Measurements from ENCODE around the gene CDH18. TPM values are rescaled to one million over a fixed set of nuclear protein-coding genes. Genes with fewer than 3 reads are reported as not detected.

The CDH18 gene
- polyA plus RNA-seq, 1 donor from 2014 or later, result 5.6 TPM

DNA sequence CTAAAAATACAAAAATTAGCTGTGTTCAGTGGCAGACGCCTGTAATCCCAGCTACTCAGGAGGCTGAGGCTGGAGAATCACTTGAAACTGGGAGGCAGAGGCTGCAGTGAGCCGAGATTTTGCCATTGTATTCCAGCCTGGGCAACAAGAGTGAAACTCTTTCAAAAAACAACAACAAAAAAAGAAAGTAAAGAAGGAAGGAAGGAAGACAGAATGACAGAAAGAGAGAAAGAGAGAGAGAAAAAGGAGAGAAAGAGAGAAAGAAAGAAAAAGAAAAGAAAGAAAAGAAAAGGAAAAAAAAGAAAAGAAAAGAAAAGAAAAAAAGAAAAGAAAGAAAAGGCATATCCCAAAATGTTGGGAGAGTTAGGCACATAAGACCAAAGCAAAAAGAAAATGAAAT is 278.6 kb downstream of the CDH18 start:
- H3K27ac ChIP-seq (ENCODE audit: low read length), result no peak overlapping the region
- H3K4me2 ChIP-seq (ENCODE audit: low read length), result no peak overlapping the region
- TF ChIP-seq EZH2 (IDR thresholded peaks at IDR 0.05; ENCODE audit: borderline replicate concordance, insufficient read depth, low read length, poor library complexity, severe bottlenecking) (no peak), MXI1 (conservative IDR thresholded peaks at IDR 0.05; ENCODE audit: poor library complexity, severe bottlenecking) (no peak), RAD21 (conservative IDR thresholded peaks at IDR 0.05) (no peak), TAF1 (IDR thresholded peaks at IDR 0.05; ENCODE audit: low read depth) (no peak), SMC3 (conservative IDR thresholded peaks at IDR 0.05; ENCODE audit: poor library complexity) (no peak)
- TF ChIP-seq, protein P1, sequence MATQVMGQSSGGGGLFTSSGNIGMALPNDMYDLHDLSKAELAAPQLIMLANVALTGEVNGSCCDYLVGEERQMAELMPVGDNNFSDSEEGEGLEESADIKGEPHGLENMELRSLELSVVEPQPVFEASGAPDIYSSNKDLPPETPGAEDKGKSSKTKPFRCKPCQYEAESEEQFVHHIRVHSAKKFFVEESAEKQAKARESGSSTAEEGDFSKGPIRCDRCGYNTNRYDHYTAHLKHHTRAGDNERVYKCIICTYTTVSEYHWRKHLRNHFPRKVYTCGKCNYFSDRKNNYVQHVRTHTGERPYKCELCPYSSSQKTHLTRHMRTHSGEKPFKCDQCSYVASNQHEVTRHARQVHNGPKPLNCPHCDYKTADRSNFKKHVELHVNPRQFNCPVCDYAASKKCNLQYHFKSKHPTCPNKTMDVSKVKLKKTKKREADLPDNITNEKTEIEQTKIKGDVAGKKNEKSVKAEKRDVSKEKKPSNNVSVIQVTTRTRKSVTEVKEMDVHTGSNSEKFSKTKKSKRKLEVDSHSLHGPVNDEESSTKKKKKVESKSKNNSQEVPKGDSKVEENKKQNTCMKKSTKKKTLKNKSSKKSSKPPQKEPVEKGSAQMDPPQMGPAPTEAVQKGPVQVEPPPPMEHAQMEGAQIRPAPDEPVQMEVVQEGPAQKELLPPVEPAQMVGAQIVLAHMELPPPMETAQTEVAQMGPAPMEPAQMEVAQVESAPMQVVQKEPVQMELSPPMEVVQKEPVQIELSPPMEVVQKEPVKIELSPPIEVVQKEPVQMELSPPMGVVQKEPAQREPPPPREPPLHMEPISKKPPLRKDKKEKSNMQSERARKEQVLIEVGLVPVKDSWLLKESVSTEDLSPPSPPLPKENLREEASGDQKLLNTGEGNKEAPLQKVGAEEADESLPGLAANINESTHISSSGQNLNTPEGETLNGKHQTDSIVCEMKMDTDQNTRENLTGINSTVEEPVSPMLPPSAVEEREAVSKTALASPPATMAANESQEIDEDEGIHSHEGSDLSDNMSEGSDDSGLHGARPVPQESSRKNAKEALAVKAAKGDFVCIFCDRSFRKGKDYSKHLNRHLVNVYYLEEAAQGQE (IDR thresholded peaks at IDR 0.05; ENCODE audit: borderline replicate concordance), result no peak
- H3K27me3 ChIP-seq (ENCODE audit: insufficient read depth, low read depth, low read length), result no peaks in the 10 kb centered on the region
- H3K9me2 ChIP-seq (ENCODE audit: insufficient read depth, low read length), result no peaks in the 10 kb centered on the region
- no peak overlapping the region for H3K9ac ChIP-seq (ENCODE audit: low read length)
- no peaks in the 10 kb centered on the region for H3K9me3 ChIP-seq (ENCODE audit: low read length)
- H3K79me2 ChIP-seq (replicated peaks; ENCODE audit: insufficient read depth, low read length), result no peaks in the 10 kb centered on the region
- no peaks in the 10 kb centered on the region for H3F3A ChIP-seq (ENCODE audit: insufficient read depth, low read length, poor library complexity, severe bottlenecking)
- no peak overlapping the region for H2AFZ ChIP-seq (ENCODE audit: low read depth, low read length)
- H4K20me1 ChIP-seq (ENCODE audit: insufficient read depth), result no peaks in the 10 kb centered on the region
- no peaks in the 10 kb centered on the region for H3K36me3 ChIP-seq (ENCODE audit: insufficient read depth, low read length)
- no peak overlapping the region for H3K4me3 ChIP-seq (ENCODE audit: low read length)

GRCh38 chr5:19706776-19707175 is 281.2 kb downstream of the CDH18 start:
- no peaks in the 10 kb centered on the region for H3F3A ChIP-seq (ENCODE audit: insufficient read depth, low read length, poor library complexity, severe bottlenecking)

More at GRCh38 chr5:19706776-19707175, 281.2 kb downstream of the CDH18 start:
- Histone ChIP-seq H3K27ac (ENCODE audit: low read length) (no peak overlapping the region), H3K9me3 (ENCODE audit: low read length) (no peaks in the 10 kb centered on the region), H3K27me3 (ENCODE audit: insufficient read depth, low read depth, low read length) (no peaks in the 10 kb centered on the region), H3K9me2 (ENCODE audit: insufficient read depth, low read length) (no peaks in the 10 kb centered on the region), H2AFZ (ENCODE audit: low read depth, low read length) (no peak overlapping the region), H3K79me2 (replicated peaks; ENCODE audit: insufficient read depth, low read length) (no peaks in the 10 kb centered on the region), H3K36me3 (ENCODE audit: insufficient read depth, low read length) (no peaks in the 10 kb centered on the region), H4K20me1 (ENCODE audit: insufficient read depth) (no peaks in the 10 kb centered on the region), H3K4me2 (ENCODE audit: low read length) (no peak overlapping the region), H3K9ac (ENCODE audit: low read length) (no peak overlapping the region), H3K4me3 (ENCODE audit: low read length) (no peak overlapping the region)
- no peak for TF ChIP-seq MXI1 (conservative IDR thresholded peaks at IDR 0.05; ENCODE audit: poor library complexity, severe bottlenecking)
- TF ChIP-seq EZH2 (IDR thresholded peaks at IDR 0.05; ENCODE audit: borderline replicate concordance, insufficient read depth, low read length, poor library complexity, severe bottlenecking), result no peak
- no peak for TF ChIP-seq EP300 (conservative IDR thresholded peaks at IDR 0.05; ENCODE audit: poor library complexity, severe bottlenecking)
- TF ChIP-seq, protein P1 (IDR thresholded peaks at IDR 0.05; ENCODE audit: borderline replicate concordance), result no peak
- no peak for TF ChIP-seq CTCF (IDR thresholded peaks at IDR 0.05; ENCODE audit: poor library complexity, severe bottlenecking)
- TF ChIP-seq POLR2AphosphoS5 (IDR thresholded peaks at IDR 0.05), result no peak
- TF ChIP-seq TAF1 (IDR thresholded peaks at IDR 0.05; ENCODE audit: low read depth), result no peak
- no peak for TF ChIP-seq SMC3 (conservative IDR thresholded peaks at IDR 0.05; ENCODE audit: poor library complexity)
- no peak for TF ChIP-seq RAD21 (conservative IDR thresholded peaks at IDR 0.05)

Measured in neural cell (in vitro differentiated cells).